Right atrium auricular region (tissue), 2 donors: Measurements from ENCODE around the gene PDE8B. TPM values are rescaled to one million over a fixed set of nuclear protein-coding genes. Genes with fewer than 3 reads are reported as not detected.
"Not testable (repeated sequence)": the region's sequence is repeated elsewhere in the genome, so short reads cannot be mapped to it uniquely, and the experiment has no call there.

Experiments used
- DNase-seq: peaks from one replicate; pipeline ENCODE4 v3.0.0-alpha.2; 2019; ENCODE audit warnings: low spot score
- H3K27ac ChIP-seq, 2 donors: fragments of 200-600 bp; sonication (generic); 1 replicate in 1 of 2; 2 replicates in 1 of 2; pipeline ENCODE4 v1.5.1; 2016 to 2019
- H3K27me3 ChIP-seq, 2 donors: fragments of 200-600 bp; sonication (generic); one replicate each; pipeline versions ENCODE4 v1.5.1 to v1.6.0; 2017 to 2019
- H3K36me3 ChIP-seq: fragments of 200-600 bp; sonication (generic); one replicate; pipeline ENCODE4 v1.5.1; 2016
- H3K4me1 ChIP-seq, 2 donors: fragments of 200-600 bp; sonication (generic); one replicate each; pipeline versions ENCODE4 v1.5.1 to v1.6.0; 2017 to 2019
- H3K4me3 ChIP-seq, 2 donors: fragments of 200-600 bp; sonication (generic); 1 replicate in 1 of 2; 2 replicates in 1 of 2; pipeline ENCODE4 v1.5.1; 2017 to 2019; ENCODE audit warnings: mild to moderate bottlenecking in 1 of 2, moderate library complexity in 1 of 2
- H3K9me3 ChIP-seq, 2 donors: fragments of 200-600 bp; sonication (generic); one replicate each; pipeline ENCODE4 v1.5.1; 2019
- total RNA-seq, 2 donors: library from RNA; depleted of rRNA; stranded (reverse); fragments of >200 nt; gene quantifications; one replicate each; pipeline ENCODE4 v1.1.0, GENCODE V29; 2016
- TF ChIP-seq, protein P1 (sequence below), 2 donors: fragments of 200-600 bp; sonication (generic); IDR thresholded peaks; one replicate each; pipeline ENCODE4 v1.5.1; 2019; ENCODE audit warnings: antibody characterized with exemption in 2 of 2

Gene PDE8B
- total RNA-seq, 2 donors from 2014 or later, result 22.2 to 64.5 TPM

DNA sequence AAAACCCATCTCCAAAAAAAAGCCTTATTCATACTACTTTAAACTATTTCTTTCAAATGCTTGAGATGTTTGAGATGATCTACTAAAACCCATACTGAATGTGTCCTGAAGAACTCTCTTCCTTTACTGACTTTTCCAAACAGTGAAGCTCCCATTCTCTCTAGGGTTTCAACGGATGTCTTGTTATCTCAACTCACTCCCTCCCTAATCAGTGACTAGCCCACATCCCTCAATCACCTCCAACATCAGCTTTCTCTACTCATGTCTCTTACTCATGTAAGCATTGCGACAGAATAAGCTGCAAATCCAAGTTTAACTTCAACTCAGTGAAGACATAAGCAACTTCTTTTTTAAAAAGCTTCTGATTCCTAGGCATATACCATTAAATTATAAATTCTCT is 239.5 kb downstream of the PDE8B start:
- DNase-seq, result no peak
- Histone ChIP-seq H3K27me3 (no peaks in the 10 kb centered on the region), H3K4me3 (no peak overlapping the region), H3K36me3 (no peaks in the 10 kb centered on the region), H3K9me3 (no peaks in the 10 kb centered on the region), H3K4me1 (peaks cover 0 to 7% of the 10 kb centered on the region in 2 donors), H3K27ac (peak overlapping the region in 1 of 2 donors; percentile 7)
- TF ChIP-seq, protein P1, sequence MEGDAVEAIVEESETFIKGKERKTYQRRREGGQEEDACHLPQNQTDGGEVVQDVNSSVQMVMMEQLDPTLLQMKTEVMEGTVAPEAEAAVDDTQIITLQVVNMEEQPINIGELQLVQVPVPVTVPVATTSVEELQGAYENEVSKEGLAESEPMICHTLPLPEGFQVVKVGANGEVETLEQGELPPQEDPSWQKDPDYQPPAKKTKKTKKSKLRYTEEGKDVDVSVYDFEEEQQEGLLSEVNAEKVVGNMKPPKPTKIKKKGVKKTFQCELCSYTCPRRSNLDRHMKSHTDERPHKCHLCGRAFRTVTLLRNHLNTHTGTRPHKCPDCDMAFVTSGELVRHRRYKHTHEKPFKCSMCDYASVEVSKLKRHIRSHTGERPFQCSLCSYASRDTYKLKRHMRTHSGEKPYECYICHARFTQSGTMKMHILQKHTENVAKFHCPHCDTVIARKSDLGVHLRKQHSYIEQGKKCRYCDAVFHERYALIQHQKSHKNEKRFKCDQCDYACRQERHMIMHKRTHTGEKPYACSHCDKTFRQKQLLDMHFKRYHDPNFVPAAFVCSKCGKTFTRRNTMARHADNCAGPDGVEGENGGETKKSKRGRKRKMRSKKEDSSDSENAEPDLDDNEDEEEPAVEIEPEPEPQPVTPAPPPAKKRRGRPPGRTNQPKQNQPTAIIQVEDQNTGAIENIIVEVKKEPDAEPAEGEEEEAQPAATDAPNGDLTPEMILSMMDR (IDR thresholded peaks at IDR 0.05), result no peak

DNA sequence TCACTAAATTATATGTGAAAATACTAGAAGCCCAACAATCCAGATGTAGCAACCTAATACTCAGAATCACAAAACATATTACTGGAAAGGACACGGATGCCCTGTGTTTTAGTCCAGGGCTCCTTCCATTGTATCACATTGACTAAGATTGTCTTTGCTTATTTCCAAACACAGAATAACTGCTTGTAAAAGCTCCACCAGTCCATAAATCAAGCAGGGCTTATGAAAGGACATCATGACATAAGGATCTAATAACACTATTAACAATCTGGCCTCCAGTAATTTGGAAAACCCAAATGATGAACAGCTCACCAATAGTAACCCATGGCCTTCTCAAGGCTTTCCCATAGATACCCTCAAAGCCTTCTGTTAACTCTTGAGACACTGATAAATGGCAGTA is 241.9 kb downstream of the PDE8B start:
- H3K36me3 ChIP-seq, result no peaks in the 10 kb centered on the region
- no peaks in the 10 kb centered on the region for H3K27me3 ChIP-seq
- no peak for DNase-seq
- peaks cover 0 to 7% of the 10 kb centered on the region in 2 donors for H3K4me1 ChIP-seq
- no peaks in the 10 kb centered on the region for H3K9me3 ChIP-seq
- TF ChIP-seq, protein P1 (IDR thresholded peaks at IDR 0.05), result no peak
- no peak overlapping the region for H3K27ac ChIP-seq
- H3K4me3 ChIP-seq, result no peak overlapping the region

DNA sequence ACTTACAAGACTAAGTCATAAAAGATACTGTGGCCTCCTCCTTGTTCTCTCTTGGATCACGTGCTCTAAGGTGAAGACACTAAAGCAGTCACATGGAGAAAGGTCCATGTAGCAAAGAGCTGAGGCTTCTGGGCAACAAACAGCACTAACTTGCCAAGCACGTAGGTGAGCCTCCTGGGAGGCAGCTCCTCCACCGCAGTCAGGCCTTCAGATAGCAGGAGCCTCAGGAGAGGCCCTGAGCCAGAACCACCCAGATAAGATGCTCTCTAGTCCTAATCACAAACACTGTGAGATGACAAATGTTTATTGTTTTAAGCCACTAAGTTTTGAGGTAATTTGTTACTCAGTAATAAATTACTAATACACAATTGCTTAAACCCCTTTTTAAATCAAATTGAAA is 243.6 kb downstream of the PDE8B start:
- H3K27ac ChIP-seq, result no peak overlapping the region
- no peaks in the 10 kb centered on the region for H3K9me3 ChIP-seq
- H3K27me3 ChIP-seq, result no peaks in the 10 kb centered on the region
- H3K4me3 ChIP-seq, result no peak overlapping the region
- TF ChIP-seq, protein P1 (IDR thresholded peaks at IDR 0.05), result no peak
- H3K4me1 ChIP-seq, result peaks cover 0 to 7% of the 10 kb centered on the region in 2 donors
- no peak for DNase-seq
- no peaks in the 10 kb centered on the region for H3K36me3 ChIP-seq

DNA sequence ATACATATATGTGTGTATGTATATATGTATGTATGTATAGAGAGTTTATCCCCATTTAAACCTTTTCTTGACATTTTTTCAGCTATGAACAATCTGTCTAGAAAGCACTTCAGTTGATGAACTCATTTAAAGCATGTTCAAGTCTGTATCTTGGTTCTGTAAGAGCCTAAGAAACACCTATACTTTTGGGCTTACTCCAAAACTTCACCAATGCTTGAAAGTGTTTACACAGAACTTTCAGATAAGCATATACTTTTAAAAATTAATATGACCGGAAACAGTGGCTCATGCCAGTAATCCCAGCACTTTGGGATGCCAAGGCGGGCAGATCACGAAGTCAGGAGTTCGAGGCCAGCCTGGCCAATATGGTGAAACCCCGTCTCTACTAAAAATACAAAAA is 250.8 kb downstream of the PDE8B start:
- Histone ChIP-seq H3K4me3 (no peak overlapping the region), H3K27ac (no peak overlapping the region), H3K27me3 (no peaks in the 10 kb centered on the region), H3K9me3 (no peaks in the 10 kb centered on the region), H3K36me3 (no peaks in the 10 kb centered on the region), H3K4me1 (no peaks in the 10 kb centered on the region)
- no peak for DNase-seq
- TF ChIP-seq, protein P1 (IDR thresholded peaks at IDR 0.05), result no peak

DNA sequence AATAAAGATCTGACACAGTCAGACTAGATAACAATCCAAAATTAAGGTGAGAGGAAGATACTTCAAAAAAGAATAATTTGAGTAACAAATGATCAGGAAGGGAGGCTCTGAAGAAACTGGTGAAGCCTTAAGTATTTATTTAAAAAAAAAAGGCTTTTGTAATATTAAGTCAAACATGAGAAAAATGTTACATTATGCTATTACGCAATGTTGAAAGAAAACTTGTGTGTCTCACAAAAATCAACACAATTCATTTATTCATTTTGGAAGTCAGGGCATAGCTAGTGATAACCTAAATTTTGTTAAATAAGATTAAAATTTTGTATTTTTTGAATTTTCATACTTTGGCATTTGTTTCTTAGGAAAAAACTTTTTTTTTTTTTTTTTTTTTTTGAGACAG is 253.4 kb downstream of the PDE8B start:
- Histone ChIP-seq H3K27ac (no peak overlapping the region), H3K36me3 (no peaks in the 10 kb centered on the region), H3K4me3 (no peak overlapping the region), H3K27me3 (no peaks in the 10 kb centered on the region), H3K4me1 (no peaks in the 10 kb centered on the region), H3K9me3 (peaks cover 0 to 3% of the 10 kb centered on the region in 2 donors)
- TF ChIP-seq, protein P1 (IDR thresholded peaks at IDR 0.05), result no peak
- no peak for DNase-seq

DNA sequence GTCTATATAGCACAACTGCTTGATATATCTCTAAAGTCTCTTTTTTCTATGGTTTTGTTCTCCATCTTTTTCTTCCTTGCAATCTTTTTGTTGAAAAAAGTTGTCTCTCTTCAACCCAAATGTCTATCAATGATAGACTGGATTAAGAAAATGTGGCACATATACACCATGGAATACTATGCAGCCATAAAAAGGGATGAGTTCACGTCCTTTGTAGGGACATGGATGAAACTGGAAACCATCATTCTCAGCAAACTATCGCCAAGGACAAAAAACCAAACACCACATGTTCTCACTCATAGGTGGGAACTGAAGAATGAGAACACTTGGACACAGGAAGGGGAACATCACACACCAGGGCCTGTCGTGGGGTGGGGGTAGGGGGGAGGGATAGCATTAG is 258.4 kb downstream of the PDE8B start:
- H3K4me1 ChIP-seq, H3K36me3 ChIP-seq, H3K9me3 ChIP-seq, DNase-seq, H3K27me3 ChIP-seq, H3K4me3 ChIP-seq, H3K27ac ChIP-seq: not testable (repeated sequence)

DNA sequence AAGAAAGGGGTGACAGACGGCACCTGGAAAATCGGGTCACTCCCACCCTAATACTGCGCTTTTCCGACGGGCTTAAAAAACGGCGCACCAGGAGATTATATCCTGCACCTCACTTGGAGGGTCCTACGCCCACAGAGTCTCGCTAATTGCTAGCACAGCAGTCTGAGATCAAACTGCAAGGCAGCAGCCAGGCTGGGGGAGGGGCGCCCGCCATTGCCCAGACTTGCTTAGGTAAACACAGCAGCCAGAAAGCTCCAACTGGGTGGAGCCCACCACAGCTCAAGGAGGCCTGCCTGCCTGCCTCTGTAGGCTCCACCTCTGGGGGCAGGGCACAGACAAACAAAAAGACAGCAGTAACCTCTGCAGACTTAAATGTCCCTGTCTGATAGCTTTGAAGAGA is 264.6 kb downstream of the PDE8B start:
- H3K9me3 ChIP-seq, DNase-seq, H3K36me3 ChIP-seq, H3K27me3 ChIP-seq, H3K27ac ChIP-seq, H3K4me1 ChIP-seq, H3K4me3 ChIP-seq: not testable (repeated sequence)

Other genes starting within 250 kb of the PDE8B start
- gene AGGF1, start 180.3 kb upstream of the PDE8B start, total RNA-seq, result 10 to 100 TPM; 15.2 to 15.7 TPM
- 1 to 10 TPM; 3.9 to 4.3 TPM for gene ZBED3, start 123.4 kb upstream of the PDE8B start, total RNA-seq